C4-2B (cell line): ENCODE measurements around the gene PLA2G4B.

Experiments used
- H3K27ac ChIP-seq: fragments of 450-650 bp; 2 replicates; pipeline ENCODE4 v1.5.1; 2017
- ZFX ChIP-seq: fragments of 450-650 bp; IDR thresholded peaks from 2 replicates; pipeline ENCODE4 v1.6.1; 2017
- TF ChIP-seq, protein P1 (sequence below): fragments of 450-650 bp; conservative IDR thresholded peaks from 2 replicates; pipeline ENCODE4 v1.5.1; 2017; ENCODE audit warnings: mild to moderate bottlenecking

Gene PLA2G4B

DNA sequence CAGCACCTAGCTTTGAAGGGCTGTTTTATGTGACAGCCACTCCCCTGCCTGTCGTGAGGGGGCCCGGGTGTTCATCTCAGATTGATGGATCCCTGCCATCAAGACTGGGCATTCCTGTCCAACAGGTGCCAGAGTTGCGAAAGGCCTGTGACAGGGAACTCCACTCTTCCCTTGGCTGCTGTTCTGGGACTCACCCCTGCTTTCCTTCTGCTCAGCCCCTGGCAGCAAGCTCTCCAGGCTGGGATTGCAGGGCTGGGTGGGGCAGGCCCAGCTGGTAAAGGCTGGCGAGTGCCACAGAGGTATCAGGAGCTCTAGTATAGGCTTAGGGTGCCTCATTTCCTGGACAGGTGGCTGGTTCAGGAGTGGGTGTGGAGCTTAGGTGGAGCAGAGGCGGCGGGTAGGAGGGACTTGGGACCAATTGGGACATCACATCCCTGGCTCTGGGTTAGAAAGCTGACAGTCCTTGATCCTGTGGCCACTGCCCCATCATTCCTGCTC lies at the start of gene PLA2G4B:
PLA2G4B (plus strand) TSS at position 448 of the 498 bp plus-strand sequence. CDS start 67 bp downstream, outside the sequence.
- H3K27ac ChIP-seq, result peak within 1 kb of the TSS; percentile 69
- TF ChIP-seq, protein P1, sequence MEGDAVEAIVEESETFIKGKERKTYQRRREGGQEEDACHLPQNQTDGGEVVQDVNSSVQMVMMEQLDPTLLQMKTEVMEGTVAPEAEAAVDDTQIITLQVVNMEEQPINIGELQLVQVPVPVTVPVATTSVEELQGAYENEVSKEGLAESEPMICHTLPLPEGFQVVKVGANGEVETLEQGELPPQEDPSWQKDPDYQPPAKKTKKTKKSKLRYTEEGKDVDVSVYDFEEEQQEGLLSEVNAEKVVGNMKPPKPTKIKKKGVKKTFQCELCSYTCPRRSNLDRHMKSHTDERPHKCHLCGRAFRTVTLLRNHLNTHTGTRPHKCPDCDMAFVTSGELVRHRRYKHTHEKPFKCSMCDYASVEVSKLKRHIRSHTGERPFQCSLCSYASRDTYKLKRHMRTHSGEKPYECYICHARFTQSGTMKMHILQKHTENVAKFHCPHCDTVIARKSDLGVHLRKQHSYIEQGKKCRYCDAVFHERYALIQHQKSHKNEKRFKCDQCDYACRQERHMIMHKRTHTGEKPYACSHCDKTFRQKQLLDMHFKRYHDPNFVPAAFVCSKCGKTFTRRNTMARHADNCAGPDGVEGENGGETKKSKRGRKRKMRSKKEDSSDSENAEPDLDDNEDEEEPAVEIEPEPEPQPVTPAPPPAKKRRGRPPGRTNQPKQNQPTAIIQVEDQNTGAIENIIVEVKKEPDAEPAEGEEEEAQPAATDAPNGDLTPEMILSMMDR, result no peak

DNA sequence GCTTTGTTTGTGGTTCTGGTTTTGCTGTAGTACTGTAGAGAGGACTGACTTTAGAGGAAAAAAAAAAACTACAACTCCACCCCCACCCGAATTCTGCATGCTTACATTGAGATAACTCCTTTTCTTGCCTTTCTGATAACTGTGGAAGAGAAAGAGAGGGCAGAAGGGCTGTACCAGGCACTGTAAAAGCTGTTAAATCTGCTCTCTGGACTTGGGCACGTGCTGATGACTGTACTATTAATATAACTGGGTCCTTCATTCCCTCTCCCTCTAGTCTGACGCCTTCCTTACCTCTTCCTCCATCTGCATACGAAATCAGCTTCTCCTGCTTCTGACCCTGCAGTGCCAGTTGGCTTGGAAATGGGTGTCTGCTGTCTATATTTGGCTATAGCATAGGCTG lies 49.4 kb upstream of the PLA2G4B start:
- TF ChIP-seq, protein P1, result no peak
- no peak for TF ChIP-seq ZFX
- no peak overlapping the region for H3K27ac ChIP-seq

GRCh38 chr15:41789662-41790061 lies 49.0 kb upstream of the PLA2G4B start:
- H3K27ac ChIP-seq, result no peak overlapping the region
- TF ChIP-seq, protein P1, result no peak
- TF ChIP-seq ZFX, result no peak

GRCh38 chr15:41790169-41790568 lies 48.5 kb upstream of the PLA2G4B start:
- no peak overlapping the region for H3K27ac ChIP-seq
- TF ChIP-seq, protein P1, result no peak
- TF ChIP-seq ZFX, result no peak

- TF ChIP-seq, protein P1, result no peak
- no peak for TF ChIP-seq ZFX
- no peak overlapping the region for H3K27ac ChIP-seq
Measured at GRCh38 chr15:41790756-41791546, 47.7 kb upstream of the PLA2G4B start.

DNA sequence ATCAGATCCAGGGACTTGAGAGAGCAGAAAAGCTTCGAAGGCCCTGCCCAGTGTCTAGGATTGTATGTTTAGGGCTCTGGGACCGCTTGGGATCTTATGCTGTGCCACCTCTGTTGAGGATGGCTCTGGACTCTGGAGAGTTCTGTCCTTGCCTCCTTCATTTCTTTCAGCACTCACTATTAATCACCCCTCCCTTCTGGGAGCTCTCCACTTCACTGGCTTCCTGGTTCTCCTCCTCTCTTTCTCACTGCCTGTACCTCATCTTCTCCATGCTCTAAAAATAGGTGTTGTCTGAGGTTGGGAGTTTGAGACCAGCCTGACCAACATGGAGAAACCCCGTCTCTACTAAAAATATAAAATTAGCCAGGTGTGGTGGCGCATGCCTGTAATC lies 47.1 kb upstream of the PLA2G4B start:
- H3K27ac ChIP-seq, result no peak overlapping the region
- TF ChIP-seq, protein P1, result no peak
- TF ChIP-seq ZFX, result no peak

GRCh38 chr15:41792000-41792637 lies 46.5 kb upstream of the PLA2G4B start:
- TF ChIP-seq, protein P1, result no peak
- no peak for TF ChIP-seq ZFX
- H3K27ac ChIP-seq, result no peak overlapping the region
